ENCODE results near the gene MOB3A.
"Not testable (repeated sequence)": the region's sequence is repeated elsewhere in the genome, so short reads cannot be mapped to it uniquely, and the experiment has no call there.

The MOB3A gene

DNA sequence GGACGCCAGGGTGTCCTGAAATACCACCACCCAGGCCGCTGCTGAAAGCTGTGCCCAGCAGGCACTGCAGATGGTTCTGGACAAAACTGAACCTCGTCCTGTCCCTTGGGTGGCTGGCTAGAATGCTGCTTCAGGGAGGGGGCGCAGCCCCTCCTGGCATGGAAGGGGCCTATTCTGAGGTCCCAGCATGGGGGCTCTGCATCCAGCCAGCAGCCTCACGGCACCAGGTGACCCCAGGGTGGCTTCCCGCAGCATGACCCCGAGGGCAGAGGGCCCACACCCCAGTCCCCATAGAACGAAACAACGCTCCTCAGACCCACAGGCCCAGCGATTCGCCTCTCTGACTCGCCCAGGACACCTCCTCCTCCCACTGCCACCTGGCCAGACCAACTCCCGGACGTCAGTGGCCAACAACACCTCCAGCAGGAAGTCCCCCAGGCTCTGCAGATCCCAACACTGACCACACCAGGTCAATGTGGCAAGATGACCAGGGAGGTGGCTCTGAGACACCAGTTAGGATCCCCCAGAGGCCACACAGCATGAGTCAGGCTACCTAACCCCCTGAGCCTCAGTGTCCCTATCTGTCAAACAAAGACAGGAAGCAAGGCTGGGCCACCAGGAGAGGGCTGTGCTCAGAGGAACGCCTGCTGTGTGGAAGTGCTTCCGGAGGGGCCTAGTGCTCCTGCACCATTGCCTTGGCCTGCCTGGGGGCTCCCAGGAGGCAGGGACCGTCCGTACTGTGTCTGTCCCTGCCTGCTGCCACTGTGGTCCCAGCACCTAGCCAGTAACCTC lies 51.2 kb downstream of the MOB3A start:
- DNase-seq: no peak

DNA sequence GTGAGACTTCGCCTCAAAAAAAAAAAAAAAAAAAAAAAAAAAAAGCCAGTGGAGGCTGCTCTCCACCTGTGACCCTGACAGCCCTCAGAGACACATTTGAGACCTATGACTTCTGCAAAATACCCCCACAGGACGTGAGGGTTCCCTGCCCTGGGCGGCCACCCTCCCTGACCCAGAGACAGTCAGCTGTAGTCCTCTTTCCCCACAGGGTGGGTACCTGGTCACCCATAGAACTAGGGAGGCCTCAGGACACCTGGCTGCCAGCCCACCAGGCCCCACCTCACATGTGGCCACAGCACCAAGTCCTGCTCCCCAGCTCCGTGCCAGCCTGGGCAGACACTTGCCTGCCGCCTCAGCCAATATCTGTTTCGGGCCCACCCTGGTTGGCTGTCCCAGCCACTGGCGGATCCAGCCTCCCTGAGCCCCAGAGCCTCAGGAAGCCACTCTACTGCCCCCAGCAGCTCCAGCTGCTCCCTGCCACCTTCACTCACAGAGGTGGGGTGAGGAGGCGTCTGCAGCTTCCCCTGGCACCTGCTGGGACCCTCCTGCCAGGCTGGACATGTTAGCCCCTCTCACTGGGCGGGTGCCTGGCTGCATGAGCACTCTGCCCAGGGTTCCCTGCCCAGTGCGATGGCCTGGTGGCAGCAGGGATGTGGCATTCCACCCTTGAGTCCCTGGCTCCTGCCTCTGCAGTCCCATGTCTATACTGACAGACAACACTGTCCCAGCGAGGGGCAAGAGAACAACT lies 52.0 kb downstream of the MOB3A start:
- no peak for DNase-seq

GRCh38 chr19:2043251-2043641 lies 52.9 kb downstream of the MOB3A start:
- DNase-seq: no peak

DNA sequence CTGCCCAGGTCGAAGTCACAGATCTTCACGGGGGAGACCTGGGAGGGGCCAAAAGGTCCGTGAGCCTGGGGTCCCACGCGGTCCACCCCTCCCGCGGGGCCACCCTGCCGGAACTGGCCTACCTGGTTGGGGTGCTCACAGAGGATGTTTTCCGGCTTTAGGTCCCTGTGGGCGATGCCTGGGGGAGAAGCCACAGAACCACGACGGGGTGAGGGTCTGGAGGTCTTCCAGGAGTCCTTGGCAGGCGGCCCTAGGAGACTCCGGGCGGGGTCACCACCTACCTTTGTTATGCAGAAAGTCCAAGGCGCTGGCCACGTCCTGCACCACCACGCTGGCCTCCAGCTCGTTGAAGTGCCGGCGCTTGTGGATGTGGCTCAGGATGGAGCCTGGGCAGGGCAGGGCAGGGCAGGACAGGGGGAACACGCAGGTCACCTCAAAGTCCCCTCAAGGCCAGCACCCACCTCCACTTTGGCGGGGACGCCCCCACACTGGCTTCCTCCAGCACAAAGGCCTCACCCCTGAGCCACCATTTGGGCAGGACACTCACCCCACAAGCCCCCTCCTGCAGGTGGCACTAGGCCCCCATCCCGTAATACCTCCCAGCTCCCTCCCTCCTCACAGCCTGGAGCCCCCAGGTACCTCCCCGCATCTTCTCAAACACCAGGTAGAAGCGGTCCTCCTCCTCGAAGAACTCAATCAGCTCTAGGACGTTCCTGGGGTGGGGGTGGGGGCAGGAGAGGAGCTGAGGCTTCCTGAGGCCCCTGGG lies 53.5 kb downstream of the MOB3A start:
- DNase-seq: no peak

DNA sequence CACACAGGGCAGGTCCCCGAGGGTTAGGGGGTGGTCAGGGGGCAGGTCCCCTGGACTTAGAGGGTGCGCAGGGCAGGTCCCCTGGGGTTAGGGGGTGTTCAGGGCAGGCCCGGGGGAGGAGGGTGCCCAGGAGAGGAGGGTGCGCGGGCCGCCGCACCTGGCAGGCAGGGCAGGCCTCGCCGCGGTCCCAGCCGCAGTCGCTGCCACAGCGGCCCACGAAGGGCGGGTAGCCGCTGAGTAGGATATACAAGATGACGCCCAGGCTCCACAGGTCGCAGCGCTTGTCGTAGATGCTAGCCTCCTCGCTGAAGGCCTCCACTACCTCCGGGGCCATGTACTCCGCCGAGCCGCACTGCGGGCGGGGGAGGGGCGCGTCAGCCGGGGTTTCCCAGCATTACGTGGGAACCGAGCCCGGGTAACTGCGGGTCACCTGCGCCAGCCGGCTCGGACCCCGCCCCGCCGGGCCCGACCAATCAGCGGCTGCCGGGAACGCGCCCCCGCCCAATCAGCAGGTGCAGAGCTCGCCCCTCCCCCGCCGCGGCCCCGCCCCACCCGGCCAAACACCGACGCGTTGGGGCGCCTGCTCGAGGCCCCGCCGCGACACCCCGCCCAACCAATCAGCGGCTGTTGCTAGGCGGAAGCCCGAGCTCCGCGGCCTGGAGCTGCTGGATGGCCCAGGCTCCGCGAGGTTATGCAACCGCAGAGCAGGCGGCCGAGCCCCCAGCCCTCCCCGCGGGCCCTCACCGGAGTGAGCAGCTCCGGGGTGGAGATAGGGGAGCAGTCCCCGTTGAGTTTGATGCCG lies 54.2 kb downstream of the MOB3A start:
- peak; percentile 100 for DNase-seq

- no peak for DNase-seq
Measured at GRCh38 chr19:2041433-2041682, 54.8 kb downstream of the MOB3A start.

DNA sequence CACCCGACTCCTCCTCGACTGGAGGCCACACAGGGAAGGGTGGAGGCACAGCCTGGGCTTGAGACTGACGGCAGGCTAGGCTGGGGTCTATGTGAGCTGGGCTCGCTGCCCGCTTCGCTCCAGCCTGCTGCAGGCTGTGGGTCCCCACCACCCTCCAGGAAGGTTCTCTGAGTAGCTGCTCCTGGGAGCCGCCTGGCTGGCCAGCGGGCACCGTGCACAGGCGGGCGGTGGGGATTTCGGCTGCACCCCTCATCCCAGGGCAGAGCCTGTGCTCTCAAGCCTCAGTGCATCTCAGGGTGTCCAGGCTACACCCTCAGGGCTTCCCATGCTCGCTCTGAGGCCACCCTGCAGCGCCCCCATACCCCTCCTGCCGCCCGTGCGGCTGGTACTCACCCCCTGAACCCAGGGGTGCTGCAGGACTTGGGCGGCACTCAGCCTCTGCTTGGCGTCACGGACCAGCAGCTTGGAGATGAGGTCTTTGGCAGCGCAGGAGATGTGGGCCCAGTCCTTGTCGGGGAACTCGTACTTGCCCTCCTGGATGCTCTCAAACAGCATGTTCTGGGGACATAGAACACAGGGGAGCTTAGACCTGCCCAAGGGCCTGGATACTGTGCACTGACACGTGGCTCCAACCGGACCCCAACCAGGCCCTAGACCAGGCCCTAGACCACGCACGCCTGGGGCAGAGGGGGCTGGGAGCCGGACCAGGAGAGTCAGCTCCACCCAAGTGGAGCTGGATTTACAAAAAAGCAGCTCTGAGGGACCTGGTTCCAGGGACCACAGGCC lies 55.3 kb downstream of the MOB3A start:
- DNase-seq: no peak

GRCh38 chr19:2039959-2040646 lies 56.0 kb downstream of the MOB3A start:
- DNase-seq: no peak

GRCh38 chr19:2039089-2039958 lies 56.8 kb downstream of the MOB3A start:
- DNase-seq: no peak

GRCh38 chr19:2038284-2039088 lies 57.6 kb downstream of the MOB3A start:
- no peak for DNase-seq

GRCh38 chr19:2037651-2038255 lies 58.4 kb downstream of the MOB3A start:
- DNase-seq: no peak

DNA sequence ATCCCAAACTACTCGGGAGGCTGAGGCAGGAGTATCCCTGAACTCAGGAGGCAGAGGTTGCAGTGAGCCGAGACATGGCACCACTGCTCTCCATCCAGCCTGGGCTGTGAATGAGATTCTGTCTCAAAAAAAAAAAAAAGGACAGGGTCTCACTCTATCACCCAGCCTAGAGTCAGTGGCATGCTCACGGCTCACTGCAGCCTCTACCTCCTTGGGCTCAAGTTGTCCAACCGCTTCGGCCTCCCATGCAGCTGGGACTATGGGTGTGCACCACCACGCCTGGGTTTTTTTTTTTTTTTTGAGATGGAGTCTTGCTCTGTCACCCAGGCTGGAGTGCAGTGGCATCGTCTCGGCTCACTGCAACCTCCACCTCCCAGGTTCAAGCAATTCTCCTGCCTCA lies 59.7 kb downstream of the MOB3A start:
- DNase-seq: no peak

- no peak for DNase-seq
Measured at GRCh38 chr19:2035590-2035991, 60.5 kb downstream of the MOB3A start.

DNA sequence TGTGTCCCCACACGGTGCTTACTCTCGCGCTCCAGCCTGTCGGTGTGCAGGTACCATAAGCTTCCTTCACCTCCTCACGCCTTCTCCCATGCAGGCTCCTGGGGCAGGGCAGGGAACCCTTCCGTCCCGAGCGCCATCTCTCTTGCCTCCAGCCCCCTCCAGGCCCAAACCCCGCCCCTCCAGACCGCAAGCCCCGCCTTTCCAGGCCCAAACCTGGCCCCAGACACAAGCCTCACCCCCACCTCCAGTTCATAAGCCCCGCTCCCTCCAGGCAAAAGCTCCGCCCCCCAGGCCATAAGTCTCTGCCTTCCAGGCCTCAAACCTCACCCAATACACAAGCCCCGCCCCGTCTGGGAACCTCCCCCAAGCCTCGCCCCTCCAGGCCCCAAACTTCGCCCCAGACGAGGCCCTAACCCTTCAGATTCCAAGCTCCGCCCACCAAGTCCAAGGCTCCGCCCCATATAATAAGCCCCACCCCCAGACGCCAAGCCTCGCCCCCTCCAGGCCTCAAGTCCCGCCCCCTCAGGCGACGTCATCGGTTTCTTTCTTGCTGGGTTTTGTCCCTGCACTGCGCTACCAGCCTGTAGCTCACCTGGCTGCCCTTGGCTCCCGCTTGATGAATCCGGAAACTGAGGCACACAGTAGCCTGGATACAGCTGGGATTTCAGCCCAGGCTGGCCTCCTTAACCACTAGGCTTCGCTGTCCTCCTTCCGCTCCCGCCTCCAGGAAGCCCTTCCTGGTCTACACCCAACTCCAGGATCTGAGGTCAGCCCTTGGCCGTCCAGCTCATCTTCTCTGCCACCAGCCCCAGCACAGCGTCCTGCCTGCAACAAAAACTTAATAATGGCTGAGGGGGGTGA lies 61.2 kb downstream of the MOB3A start:
- DNase-seq: peak; percentile 66

DNA sequence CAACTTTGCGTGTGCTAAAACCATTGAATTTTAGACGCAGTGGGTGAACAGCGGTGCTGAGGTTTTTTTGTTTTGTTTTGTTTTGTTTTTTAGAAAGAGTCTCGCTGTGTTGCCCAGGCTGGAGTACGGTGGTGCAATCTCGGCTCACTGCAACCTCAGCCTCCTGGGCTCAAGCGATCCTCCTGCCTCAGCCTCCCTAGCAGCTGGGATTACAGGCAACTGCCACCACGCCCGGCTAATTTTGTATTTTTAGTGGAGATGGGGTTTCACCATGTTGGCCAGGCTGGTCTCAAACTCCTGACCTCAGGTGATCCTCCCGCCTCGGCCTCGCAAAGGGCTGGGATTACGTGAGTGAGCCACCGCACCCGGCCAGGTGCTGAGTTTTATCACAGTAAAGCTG lies 61.9 kb downstream of the MOB3A start:
- DNase-seq: not testable (repeated sequence)

GRCh38 chr19:2033825-2034159 lies 62.3 kb downstream of the MOB3A start:
- DNase-seq: no peak

DNA sequence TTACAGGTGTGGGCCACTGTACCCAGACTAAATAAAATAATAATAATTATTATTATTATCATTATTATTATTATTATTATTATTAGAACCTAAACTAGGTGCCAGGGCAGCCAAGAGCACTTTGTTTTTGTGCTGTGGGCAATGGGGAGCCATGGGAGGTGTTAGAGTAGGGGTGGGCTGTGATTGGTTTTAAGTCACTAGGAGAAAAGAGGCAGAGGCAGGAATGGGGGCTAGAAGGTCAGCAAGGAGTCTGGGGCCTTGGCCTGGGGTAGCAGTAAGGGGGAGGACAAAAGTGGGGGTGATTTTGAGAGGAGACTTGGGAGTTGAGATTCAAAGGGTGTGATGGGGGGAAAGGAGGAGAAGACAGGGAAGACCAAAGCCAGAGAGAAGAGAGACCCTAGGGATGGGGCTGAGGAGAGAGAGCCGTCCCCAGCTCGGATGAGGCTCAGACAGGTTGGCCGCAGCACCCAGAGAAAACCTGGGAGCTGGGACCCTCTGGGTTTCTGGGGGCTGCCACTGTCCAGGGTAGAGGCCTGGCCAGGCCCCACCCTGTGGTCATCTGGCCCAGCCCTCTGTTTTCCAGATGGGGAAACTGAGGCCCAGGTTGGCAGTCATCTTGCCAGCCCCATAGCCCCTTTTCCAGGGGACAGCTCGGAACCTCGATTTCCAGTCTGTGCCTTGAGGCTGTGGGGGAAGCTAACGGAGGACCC lies 62.9 kb downstream of the MOB3A start:
- no peak for DNase-seq

All from activated naive CD4-positive, alpha-beta T cell treated with anti-CD3 and anti-CD28 coated beads, Interleukin-2, amount 50 U/mL, for 16 hours (primary cell).